GM15510 (cell line): ENCODE results near the gene H1-8.

Source experiments
- POLR2A ChIP-seq: IDR thresholded peaks from 3 replicates; pipeline ENCODE4 v1.6.1; 2011; ENCODE audit warnings: borderline replicate concordance; ENCODE audit not compliant: insufficient read length; ENCODE audit errors: extremely low read depth

The H1-8 gene

GRCh38 chr3:129517516-129517915 is 25.5 kb upstream of the H1-8 start:
- TF ChIP-seq POLR2A: no peak

GRCh38 chr3:129518038-129518561 is 24.9 kb upstream of the H1-8 start:
- TF ChIP-seq POLR2A: no peak

- no peak for TF ChIP-seq POLR2A
These were observed 24.4 kb upstream of the H1-8 start for GRCh38 chr3:129518581-129518980.

- no peak for TF ChIP-seq POLR2A
These were observed 23.5 kb upstream of the H1-8 start for GRCh38 chr3:129519449-129519848.

- no peak for TF ChIP-seq POLR2A
These were observed 22.9 kb upstream of the H1-8 start for GRCh38 chr3:129519896-129520715.

- no peak for TF ChIP-seq POLR2A
These were observed 22.0 kb upstream of the H1-8 start for GRCh38 chr3:129520960-129521359.

GRCh38 chr3:129521611-129522010 is 21.4 kb upstream of the H1-8 start:
- no peak for TF ChIP-seq POLR2A

- TF ChIP-seq POLR2A: no peak
These were observed 20.0 kb upstream of the H1-8 start for GRCh38 chr3:129522953-129523352.

- no peak for TF ChIP-seq POLR2A
These were observed 18.9 kb upstream of the H1-8 start for GRCh38 chr3:129524081-129524480.

- no peak for TF ChIP-seq POLR2A
These were observed 17.5 kb upstream of the H1-8 start for GRCh38 chr3:129525341-129525968.

- no peak for TF ChIP-seq POLR2A
These were observed 16.7 kb upstream of the H1-8 start for GRCh38 chr3:129526121-129526900.

GRCh38 chr3:129527262-129527661 is 15.7 kb upstream of the H1-8 start:
- no peak for TF ChIP-seq POLR2A

- no peak for TF ChIP-seq POLR2A
These were observed 14.3 kb upstream of the H1-8 start, which contains the start of gene RHO for GRCh38 chr3:129528589-129529100. Gene RHO, plus strand, starts transcription at chr3:129528639. Its CDS starts 95 bp downstream, at chr3:129528734.

- no peak for TF ChIP-seq POLR2A
These were observed 13.4 kb upstream of the H1-8 start for GRCh38 chr3:129529436-129530210.
